Upper lobe of right lung (tissue), 1 donor: ENCODE measurements around the gene DNAJB1. TPM values are rescaled to one million over a fixed set of nuclear protein-coding genes. Genes with fewer than 3 reads are reported as not detected.

Experiments used
- ATAC-seq: fragments of 200-7000 bp; cut with Tn5 transposase; one replicate; pipeline ENCODE4 v1.9.1; 2020; ENCODE audit warnings: mild to moderate bottlenecking, moderate library complexity
- DNase-seq: peaks from one replicate; pipeline ENCODE4 v3.0.0-alpha.2; 2020
- H3K27ac ChIP-seq: fragments of 200-600 bp; one replicate; pipeline ENCODE4 v1.8.0; 2022
- H3K27me3 ChIP-seq: fragments of 200-600 bp; one replicate; pipeline ENCODE4 v1.8.0; 2022; ENCODE audit warnings: mild to moderate bottlenecking
- H3K36me3 ChIP-seq: fragments of 200-600 bp; one replicate; pipeline ENCODE4 v1.8.0; 2022
- H3K4me1 ChIP-seq: fragments of 200-600 bp; one replicate; pipeline ENCODE4 v1.8.0; 2022
- H3K4me3 ChIP-seq: fragments of 200-600 bp; one replicate; pipeline ENCODE4 v1.8.0; 2022; ENCODE audit warnings: mild to moderate bottlenecking
- H3K9me3 ChIP-seq: fragments of 200-600 bp; one replicate; pipeline ENCODE4 v1.8.0; 2022
- CTCF ChIP-seq: fragments of 200-600 bp; IDR thresholded peaks from one replicate; pipeline ENCODE4 v1.8.0; 2022; ENCODE audit warnings: antibody characterized with exemption
- intact Hi-C: fragments of 100-400 bp; cut with DNase I; formaldehyde crosslinking; loops from one replicate; pipeline ENCODE4 v1.11.0; 2022
- microRNA-seq: library from miRNA; unstranded; fragments of <30 nt; microRNA quantifications from one replicate; pipeline ENCODE4 v1.2.0, GENCODE V29; 2020; ENCODE audit warnings: borderline microRNAs expressed
- total RNA-seq: library from RNA; stranded (reverse); fragmentation: NEBNext Ultra II Directional; extraction: Animal tissue kit (Norgen Biotek cat#: 25700); gene quantifications from one replicate; pipeline ENCODE4 v1.2.1, GENCODE V29; 2021
- donor health status: DM: no; HTN: yes; CAD: no; lungs with severe emphysema.

The DNAJB1 gene
- total RNA-seq, 1 donor from 2014 or later, result 99.7 TPM

GRCh38 chr19:14470031-14470876, 47.9 kb downstream of the DNAJB1 start:
- no peaks in the 10 kb centered on the region for H3K27me3 ChIP-seq
- H3K27ac ChIP-seq, result no peak overlapping the region
- no peak for TF ChIP-seq CTCF
- intact Hi-C loops, result no loop called here
- no peak for DNase-seq
- no peak overlapping the region for H3K4me3 ChIP-seq
- peaks cover 59% of the 10 kb centered on the region for H3K36me3 ChIP-seq
- no peaks in the 10 kb centered on the region for H3K9me3 ChIP-seq
- no peak for ATAC-seq
- H3K4me1 ChIP-seq, result peaks cover 14% of the 10 kb centered on the region

- intact Hi-C loops, result no loop called here
- H3K27me3 ChIP-seq, result no peaks in the 10 kb centered on the region
- peaks cover 83% of the 10 kb centered on the region for H3K36me3 ChIP-seq
- ATAC-seq (no peak), DNase-seq (no peak)
- no peaks in the 10 kb centered on the region for H3K9me3 ChIP-seq
- H3K4me1 ChIP-seq, result peaks cover 8% of the 10 kb centered on the region
- no peak overlapping the region for H3K4me3 ChIP-seq
- no peak overlapping the region for H3K27ac ChIP-seq
- no peak for TF ChIP-seq CTCF
These were observed 50.4 kb downstream of the DNAJB1 start for GRCh38 chr19:14467816-14468215.

GRCh38 chr19:14467391-14467790, 50.8 kb downstream of the DNAJB1 start:
- DNase-seq (no peak), ATAC-seq (no peak)
- Histone ChIP-seq H3K27me3 (no peaks in the 10 kb centered on the region), H3K4me3 (no peak overlapping the region), H3K27ac (no peak overlapping the region), H3K4me1 (peaks cover 5% of the 10 kb centered on the region), H3K9me3 (no peaks in the 10 kb centered on the region), H3K36me3 (peaks cover 87% of the 10 kb centered on the region)
- no peak for TF ChIP-seq CTCF
- intact Hi-C loops, result no loop called here

Small RNA genes within 50 kb of the gene (microRNA-seq; reads per million reads assigned to microRNA genes)
- not detected for gene MIR639

Other genes starting within 250 kb of the DNAJB1 start
- 165 TPM for gene ADGRE5, start 137.0 kb downstream of the DNAJB1 start, total RNA-seq
- gene DDX39A, start 99.1 kb downstream of the DNAJB1 start, total RNA-seq, result 63.0 TPM
- gene PKN1, start 85.1 kb downstream of the DNAJB1 start, total RNA-seq, result 159 TPM
- gene PTGER1, start 43.0 kb downstream of the DNAJB1 start, total RNA-seq, result 2.5 TPM
- gene GIPC1, start 22.3 kb downstream of the DNAJB1 start, total RNA-seq, result 97.7 TPM
- 123 TPM for gene TECR, start 11.2 kb upstream of the DNAJB1 start, total RNA-seq
- 113 TPM for gene NDUFB7, start 53.7 kb upstream of the DNAJB1 start, total RNA-seq
- not detected for gene CLEC17A, start 64.7 kb upstream of the DNAJB1 start, total RNA-seq
- 17.3 TPM for gene ADGRE3, start 156.4 kb upstream of the DNAJB1 start, total RNA-seq
- gene ZNF333, start 171.7 kb upstream of the DNAJB1 start, total RNA-seq, result 20.4 TPM